Measurements from ENCODE around the gene PCP4.

The PCP4 gene

GRCh38 chr21:39900491-39900890 is 33.3 kb downstream of the PCP4 start:
- no peak for DNase-seq (ENCODE audit: low read depth)
- no peak overlapping the region for H3K4me3 ChIP-seq (replicated peaks; ENCODE audit: low read depth, low read length)
- TF ChIP-seq CTCF (IDR thresholded peaks at IDR 0.05; ENCODE audit: low read length, missing control alignments), result no peak

GRCh38 chr21:39900911-39901310 is 33.7 kb downstream of the PCP4 start:
- H3K4me3 ChIP-seq (replicated peaks; ENCODE audit: low read depth, low read length), result no peak overlapping the region
- DNase-seq (ENCODE audit: low read depth), result no peak
- no peak for TF ChIP-seq CTCF (IDR thresholded peaks at IDR 0.05; ENCODE audit: low read length, missing control alignments)

- no peak for TF ChIP-seq CTCF (IDR thresholded peaks at IDR 0.05; ENCODE audit: low read length, missing control alignments)
- no peak for DNase-seq (ENCODE audit: low read depth)
- H3K4me3 ChIP-seq (replicated peaks; ENCODE audit: low read depth, low read length), result no peak overlapping the region
Observed at GRCh38 chr21:39902986-39903385, 35.7 kb downstream of the PCP4 start.

- DNase-seq (ENCODE audit: low read depth), result no peak
- no peak for TF ChIP-seq CTCF (IDR thresholded peaks at IDR 0.05; ENCODE audit: low read length, missing control alignments)
- no peak overlapping the region for H3K4me3 ChIP-seq (replicated peaks; ENCODE audit: low read depth, low read length)
Observed at GRCh38 chr21:39904457-39904856, 37.2 kb downstream of the PCP4 start.

GRCh38 chr21:39908265-39908923 is 41.2 kb downstream of the PCP4 start:
- no peak overlapping the region for H3K4me3 ChIP-seq (replicated peaks; ENCODE audit: low read depth, low read length)
- DNase-seq (ENCODE audit: low read depth), result no peak
- no peak for TF ChIP-seq CTCF (IDR thresholded peaks at IDR 0.05; ENCODE audit: low read length, missing control alignments)

GRCh38 chr21:39911286-39912199 is 44.3 kb downstream of the PCP4 start:
- TF ChIP-seq CTCF (IDR thresholded peaks at IDR 0.05; ENCODE audit: low read length, missing control alignments), result no peak
- no peak overlapping the region for H3K4me3 ChIP-seq (replicated peaks; ENCODE audit: low read depth, low read length)
- no peak for DNase-seq (ENCODE audit: low read depth)

Measured in fibroblast of pulmonary artery (primary cell).